ENCODE measurements around the gene STRIP1.
"Not testable (repeated sequence)": the region's sequence is repeated elsewhere in the genome, so short reads cannot be mapped to it uniquely, and the experiment has no call there.

Gene STRIP1

DNA sequence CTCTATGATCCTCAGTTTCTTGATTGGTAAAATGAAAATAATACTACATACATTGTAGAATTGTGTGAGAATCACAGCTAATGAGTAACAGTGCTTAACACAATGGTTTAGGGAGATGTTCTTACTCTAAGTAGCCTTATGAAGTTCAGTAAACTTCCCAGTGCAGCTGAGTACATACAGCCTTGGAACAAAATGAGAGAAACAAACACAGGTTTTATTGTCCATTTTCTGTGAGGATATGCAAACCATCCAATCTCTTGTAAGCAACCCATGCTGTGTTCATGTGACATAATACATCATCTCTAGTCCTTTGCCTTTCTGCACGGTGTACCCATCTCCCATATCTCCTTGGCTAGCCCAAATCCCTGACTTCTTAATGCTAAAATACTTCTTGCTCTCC, 14.7 kb upstream of the STRIP1 start:
- Histone ChIP-seq H3K9me2 (replicated peaks; ENCODE audit: insufficient read depth, low read length) (no peaks in the 10 kb centered on the region), H3F3A (ENCODE audit: insufficient read depth) (no peaks in the 10 kb centered on the region), H4K20me1 (ENCODE audit: low read depth, low read length) (no peaks in the 10 kb centered on the region), H3K27me3 (ENCODE audit: low read length) (no peaks in the 10 kb centered on the region), H3K9ac (ENCODE audit: low read length) (no peak overlapping the region), H3K4me2 (ENCODE audit: low read depth, low read length, poor library complexity, severe bottlenecking) (no peak overlapping the region), H3K36me3 (ENCODE audit: low read length) (peaks cover 35% of the 10 kb centered on the region), H2AFZ (ENCODE audit: low read depth, low read length, severe bottlenecking) (no peak overlapping the region), H3K9me3 (ENCODE audit: insufficient read depth, low read length) (no peaks in the 10 kb centered on the region), H3K4me3 (ENCODE audit: insufficient read depth, low read length, poor library complexity, severe bottlenecking) (no peak overlapping the region), H3K27ac (ENCODE audit: low read depth, low read length) (no peak overlapping the region), H3K79me2 (ENCODE audit: insufficient read depth, low read length) (no peaks in the 10 kb centered on the region)
- TF ChIP-seq, protein P1, sequence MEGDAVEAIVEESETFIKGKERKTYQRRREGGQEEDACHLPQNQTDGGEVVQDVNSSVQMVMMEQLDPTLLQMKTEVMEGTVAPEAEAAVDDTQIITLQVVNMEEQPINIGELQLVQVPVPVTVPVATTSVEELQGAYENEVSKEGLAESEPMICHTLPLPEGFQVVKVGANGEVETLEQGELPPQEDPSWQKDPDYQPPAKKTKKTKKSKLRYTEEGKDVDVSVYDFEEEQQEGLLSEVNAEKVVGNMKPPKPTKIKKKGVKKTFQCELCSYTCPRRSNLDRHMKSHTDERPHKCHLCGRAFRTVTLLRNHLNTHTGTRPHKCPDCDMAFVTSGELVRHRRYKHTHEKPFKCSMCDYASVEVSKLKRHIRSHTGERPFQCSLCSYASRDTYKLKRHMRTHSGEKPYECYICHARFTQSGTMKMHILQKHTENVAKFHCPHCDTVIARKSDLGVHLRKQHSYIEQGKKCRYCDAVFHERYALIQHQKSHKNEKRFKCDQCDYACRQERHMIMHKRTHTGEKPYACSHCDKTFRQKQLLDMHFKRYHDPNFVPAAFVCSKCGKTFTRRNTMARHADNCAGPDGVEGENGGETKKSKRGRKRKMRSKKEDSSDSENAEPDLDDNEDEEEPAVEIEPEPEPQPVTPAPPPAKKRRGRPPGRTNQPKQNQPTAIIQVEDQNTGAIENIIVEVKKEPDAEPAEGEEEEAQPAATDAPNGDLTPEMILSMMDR (IDR thresholded peaks at IDR 0.05; ENCODE audit: insufficient read depth, low read length, poor library complexity, severe bottlenecking), result no peak
- TF ChIP-seq EZH2phosphoT487 (conservative IDR thresholded peaks at IDR 0.05; ENCODE audit: low read length), result no peak

DNA sequence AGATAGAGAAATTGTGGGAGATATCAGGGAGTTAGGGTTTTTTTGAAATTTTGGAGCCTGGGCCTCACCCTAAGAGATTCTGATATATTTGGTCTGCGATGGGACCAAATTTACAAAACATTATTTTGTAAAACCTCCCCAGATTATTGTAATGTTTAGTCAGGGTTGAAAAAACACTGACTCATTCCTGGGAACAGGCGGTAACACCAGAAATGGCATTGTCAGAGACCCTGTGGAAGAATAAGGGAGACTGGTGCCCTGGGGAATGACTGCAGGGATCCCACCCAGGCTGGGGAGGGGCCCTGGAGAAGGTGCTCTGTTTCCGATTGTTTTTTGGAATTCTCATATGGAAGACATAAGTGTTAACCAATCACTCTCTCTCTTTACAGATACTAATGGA, 13.1 kb upstream of the STRIP1 start:
- Histone ChIP-seq H3K9me3 (ENCODE audit: insufficient read depth, low read length) (no peaks in the 10 kb centered on the region), H3K27me3 (ENCODE audit: low read length) (no peaks in the 10 kb centered on the region), H3K9me2 (replicated peaks; ENCODE audit: insufficient read depth, low read length) (no peaks in the 10 kb centered on the region), H3F3A (ENCODE audit: insufficient read depth) (no peaks in the 10 kb centered on the region), H3K27ac (ENCODE audit: low read depth, low read length) (no peak overlapping the region), H3K4me3 (ENCODE audit: insufficient read depth, low read length, poor library complexity, severe bottlenecking) (no peak overlapping the region), H2AFZ (ENCODE audit: low read depth, low read length, severe bottlenecking) (no peak overlapping the region), H4K20me1 (ENCODE audit: low read depth, low read length) (no peaks in the 10 kb centered on the region), H3K79me2 (ENCODE audit: insufficient read depth, low read length) (no peaks in the 10 kb centered on the region), H3K9ac (ENCODE audit: low read length) (no peak overlapping the region), H3K4me2 (ENCODE audit: low read depth, low read length, poor library complexity, severe bottlenecking) (no peak overlapping the region), H3K36me3 (ENCODE audit: low read length) (peaks cover 27% of the 10 kb centered on the region)
- TF ChIP-seq EZH2phosphoT487 (conservative IDR thresholded peaks at IDR 0.05; ENCODE audit: low read length), result no peak
- TF ChIP-seq, protein P1 (IDR thresholded peaks at IDR 0.05; ENCODE audit: insufficient read depth, low read length, poor library complexity, severe bottlenecking), result no peak

DNA sequence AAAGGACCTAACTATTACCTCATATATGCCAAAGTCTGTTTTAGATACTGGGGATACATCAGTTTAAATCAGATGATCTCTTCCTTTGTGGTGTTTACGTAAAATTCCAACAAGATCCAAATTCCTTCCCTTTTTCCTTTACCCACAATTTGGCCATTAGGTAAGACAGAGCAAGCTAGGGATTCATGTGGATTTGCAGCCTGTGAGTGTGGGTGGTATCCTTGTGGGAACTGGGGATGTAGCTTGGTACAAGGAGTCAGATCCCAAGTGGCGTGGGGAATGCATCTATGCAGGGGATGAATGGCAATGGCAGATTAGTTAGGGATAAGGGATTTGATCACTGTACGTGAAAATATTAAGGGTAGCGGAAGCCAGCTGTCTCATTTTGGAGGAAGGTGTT, 9.8 kb upstream of the STRIP1 start:
- no peak for TF ChIP-seq EZH2phosphoT487 (conservative IDR thresholded peaks at IDR 0.05; ENCODE audit: low read length)
- TF ChIP-seq, protein P1 (IDR thresholded peaks at IDR 0.05; ENCODE audit: insufficient read depth, low read length, poor library complexity, severe bottlenecking), result no peak
- Histone ChIP-seq H3K9me3 (ENCODE audit: insufficient read depth, low read length) (no peaks in the 10 kb centered on the region), H3K36me3 (ENCODE audit: low read length) (peaks cover 9% of the 10 kb centered on the region; the same call in 1 of the 2 replicates), H3K9ac (ENCODE audit: low read length) (no peak overlapping the region), H3K4me2 (ENCODE audit: low read depth, low read length, poor library complexity, severe bottlenecking) (no peak overlapping the region), H3K79me2 (ENCODE audit: insufficient read depth, low read length) (no peaks in the 10 kb centered on the region), H3K9me2 (replicated peaks; ENCODE audit: insufficient read depth, low read length) (no peaks in the 10 kb centered on the region), H4K20me1 (ENCODE audit: low read depth, low read length) (no peaks in the 10 kb centered on the region), H3K4me3 (ENCODE audit: insufficient read depth, low read length, poor library complexity, severe bottlenecking) (no peak overlapping the region), H2AFZ (ENCODE audit: low read depth, low read length, severe bottlenecking) (no peak overlapping the region), H3F3A (ENCODE audit: insufficient read depth) (no peaks in the 10 kb centered on the region), H3K27ac (ENCODE audit: low read depth, low read length) (no peak overlapping the region), H3K27me3 (ENCODE audit: low read length) (no peaks in the 10 kb centered on the region)

DNA sequence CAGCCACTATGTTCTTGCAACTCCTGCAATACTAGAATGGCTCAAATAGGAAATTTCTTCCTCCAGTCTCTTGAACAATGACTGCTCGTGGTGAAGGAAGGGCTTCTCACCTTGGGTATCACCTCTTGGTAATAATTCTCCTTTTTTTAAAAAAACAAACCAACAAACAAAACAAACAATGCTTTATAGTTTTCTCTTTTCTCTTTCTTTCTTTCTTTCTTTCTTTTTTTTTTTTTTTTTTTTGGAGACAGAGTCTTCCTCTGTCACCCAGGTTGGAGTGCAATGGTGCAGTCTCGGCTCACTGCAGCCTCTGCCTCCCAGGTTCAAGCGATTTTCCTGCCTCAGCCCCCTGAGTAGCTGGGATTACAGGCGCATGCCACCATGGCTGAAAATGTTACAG, 3.7 kb upstream of the STRIP1 start:
- not testable (repeated sequence) for H3K27me3 ChIP-seq (ENCODE audit: low read length); H3K9me2 ChIP-seq (replicated peaks; ENCODE audit: insufficient read depth, low read length); H4K20me1 ChIP-seq (ENCODE audit: low read depth, low read length); H3F3A ChIP-seq (ENCODE audit: insufficient read depth); H3K36me3 ChIP-seq (ENCODE audit: low read length); H3K9me3 ChIP-seq (ENCODE audit: insufficient read depth, low read length); H3K27ac ChIP-seq (ENCODE audit: low read depth, low read length)
- Histone ChIP-seq H3K9ac (ENCODE audit: low read length) (peak overlapping the region; percentile 45), H3K79me2 (ENCODE audit: insufficient read depth, low read length) (peaks cover 12% of the 10 kb centered on the region), H2AFZ (ENCODE audit: low read depth, low read length, severe bottlenecking) (peak overlapping the region; percentile 89), H3K4me2 (ENCODE audit: low read depth, low read length, poor library complexity, severe bottlenecking) (peak overlapping the region; percentile 67), H3K4me3 (ENCODE audit: insufficient read depth, low read length, poor library complexity, severe bottlenecking) (peak overlapping the region; percentile 35)

All from SU-DHL-6 (cell line).